Renal cortex interstitium (tissue), 11 donors: ENCODE measurements around the gene C10orf53. TPM values are rescaled to one million over a fixed set of nuclear protein-coding genes. Genes with fewer than 3 reads are reported as not detected.
"Not testable (repeated sequence)": the region's sequence is repeated elsewhere in the genome, so short reads cannot be mapped to it uniquely, and the experiment has no call there.

Source experiments
- DNase-seq, 11 donors: peaks; one replicate each; pipeline ENCODE4 v3.0.0-alpha.2; 2013; ENCODE audit warnings: low read depth in 9 of 11, low spot score in 4 of 11; ENCODE audit errors: extremely low read depth in 1 of 11
- polyA plus RNA-seq, 3 donors: library from polyadenylated mRNA; unstranded; fragments of 120-200 nt; gene quantifications; one replicate each; pipeline ENCODE4 v1.2.1, GENCODE V29; 2013; ENCODE audit not compliant: insufficient read length in 3 of 3

Gene C10orf53
- polyA plus RNA-seq, 3 donors: not detected

DNA sequence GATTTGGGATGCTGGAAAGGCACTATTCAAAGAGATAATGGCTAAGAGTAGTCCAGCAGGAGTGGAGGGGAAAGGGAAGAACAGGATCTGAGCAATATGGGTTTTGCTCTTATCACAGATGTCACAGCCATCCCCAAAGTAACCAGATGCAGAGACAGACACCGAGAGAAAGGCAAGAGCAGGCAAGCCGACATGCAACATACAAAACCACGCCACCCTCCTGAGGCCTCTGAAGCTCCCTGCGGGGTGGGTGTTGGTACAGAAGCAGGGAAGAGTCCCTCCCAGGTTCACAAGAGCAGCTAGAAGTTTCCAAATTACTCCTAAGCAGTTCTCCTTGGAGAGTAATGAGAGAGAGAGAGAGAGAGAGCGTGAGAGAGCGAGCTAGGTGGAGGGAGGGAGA is 10.8 kb upstream of the C10orf53 start:
- no peak for DNase-seq

DNA sequence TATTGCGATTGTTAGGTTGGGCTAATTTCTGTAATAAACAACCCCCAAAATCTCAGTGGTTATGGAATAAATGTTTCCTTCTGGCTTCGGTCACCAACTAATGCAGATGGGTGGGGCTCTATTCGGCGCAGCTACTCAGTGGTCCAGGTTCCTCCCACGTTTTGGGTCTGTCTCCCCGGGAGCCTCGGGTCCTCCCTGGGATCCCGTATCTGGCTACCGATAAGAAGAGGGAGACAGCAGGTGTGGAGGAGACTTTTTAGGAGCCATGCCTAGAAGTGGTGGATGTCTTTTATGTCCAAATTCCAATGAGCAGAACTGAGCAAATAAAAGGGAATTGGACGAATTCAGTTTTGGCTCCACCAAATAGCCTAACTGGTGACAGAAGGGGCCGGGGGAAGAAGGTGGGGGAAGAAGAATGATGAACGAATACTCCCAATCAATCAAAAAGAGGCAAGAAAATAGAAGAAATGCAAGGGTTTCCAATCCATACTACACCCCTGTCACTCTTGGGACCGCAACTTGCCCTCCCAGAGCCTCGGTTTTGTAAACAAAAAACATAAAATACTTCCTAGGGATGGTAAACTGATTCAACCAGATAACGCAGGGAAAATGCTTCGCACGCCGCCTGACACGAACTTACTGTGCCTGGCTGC is 498 bp upstream of the C10orf53 start:
- DNase-seq: no peak

DNA sequence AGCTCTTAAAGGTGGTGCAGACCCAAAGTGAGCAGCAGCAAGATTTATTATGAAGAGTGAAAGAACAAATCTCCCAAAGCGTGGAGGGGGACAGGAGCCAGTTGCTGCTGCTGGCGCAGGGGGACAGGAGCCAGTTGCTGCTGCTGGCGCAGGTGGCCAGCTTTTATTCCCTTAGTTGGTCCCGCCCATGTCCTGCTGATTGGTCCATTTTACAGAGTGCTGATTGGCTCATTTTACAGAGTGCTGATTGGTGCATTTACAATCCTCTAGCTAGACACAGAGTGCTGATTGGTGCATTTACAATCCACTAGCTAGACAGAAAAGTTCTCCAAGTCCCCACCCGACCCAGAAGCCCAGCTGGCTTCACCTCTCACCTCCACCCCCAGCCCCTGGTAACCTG is 3.0 kb downstream of the C10orf53 start:
- not testable (repeated sequence) for DNase-seq

DNA sequence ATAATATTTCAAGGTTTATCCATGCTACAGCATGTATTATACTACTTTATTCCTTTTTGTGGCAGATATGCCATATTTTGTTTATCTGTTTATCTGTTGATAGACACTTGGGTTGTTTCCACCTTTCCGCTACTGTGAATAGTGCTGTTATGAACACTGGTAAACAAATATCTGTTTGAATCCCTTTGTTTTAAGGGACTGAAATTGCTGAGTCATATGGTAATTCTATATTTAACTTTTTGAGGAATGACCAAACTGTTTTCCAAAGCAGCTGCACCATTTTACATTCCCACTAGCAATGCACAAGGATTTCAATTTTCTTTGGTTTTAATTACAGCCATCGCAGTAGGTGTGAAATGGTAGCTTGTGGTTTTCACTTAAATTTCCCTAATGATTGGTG is 3.4 kb downstream of the C10orf53 start:
- DNase-seq: no peak

DNA sequence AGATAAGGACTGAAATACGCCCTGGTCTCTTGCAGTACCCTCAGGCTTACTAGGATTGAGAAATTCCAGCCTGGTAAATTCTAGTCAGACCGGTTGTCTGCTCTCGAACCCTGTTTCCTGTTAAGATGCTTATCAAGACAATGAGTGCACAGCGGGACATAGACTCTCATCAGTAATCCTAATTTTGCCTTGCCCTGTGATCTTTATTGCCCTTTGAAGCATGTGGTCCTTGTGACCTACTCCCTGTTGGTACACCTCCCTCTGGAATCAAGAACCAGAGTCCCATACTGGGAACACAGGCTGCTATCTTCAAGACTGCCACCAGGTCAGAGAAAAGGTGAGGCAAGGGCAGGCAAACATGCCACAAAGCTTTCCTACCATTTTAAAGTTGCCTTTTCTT is 7.2 kb downstream of the C10orf53 start:
- DNase-seq: no peak

DNA sequence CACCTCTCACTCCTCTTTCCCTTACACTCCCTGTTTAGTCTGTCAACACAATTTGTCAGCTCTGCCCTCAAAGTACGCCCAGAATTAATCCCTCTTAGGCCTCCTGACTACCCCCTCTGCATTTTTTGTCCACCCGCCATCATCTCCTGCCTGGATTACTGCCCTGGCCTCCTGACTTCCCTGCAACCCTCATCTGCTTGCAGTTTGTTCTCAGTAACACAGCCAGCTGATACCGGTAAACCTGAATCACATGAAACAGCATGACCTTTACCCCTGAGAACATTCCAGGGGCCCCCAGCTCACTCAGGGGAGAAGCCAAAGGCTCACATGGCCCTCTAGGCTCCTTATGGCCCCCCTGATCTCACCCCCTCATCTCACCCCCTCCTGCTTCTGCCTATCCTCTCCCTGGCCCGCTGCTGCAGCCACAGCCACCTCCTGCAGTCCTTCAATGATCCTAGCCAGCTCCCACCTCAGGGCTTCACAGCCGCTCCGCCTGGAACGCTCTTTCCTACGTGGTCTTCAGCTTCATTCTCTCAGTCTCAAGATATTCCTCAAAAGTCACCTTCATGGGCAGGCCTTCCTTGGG is 8.9 kb downstream of the C10orf53 start:
- no peak for DNase-seq

DNA sequence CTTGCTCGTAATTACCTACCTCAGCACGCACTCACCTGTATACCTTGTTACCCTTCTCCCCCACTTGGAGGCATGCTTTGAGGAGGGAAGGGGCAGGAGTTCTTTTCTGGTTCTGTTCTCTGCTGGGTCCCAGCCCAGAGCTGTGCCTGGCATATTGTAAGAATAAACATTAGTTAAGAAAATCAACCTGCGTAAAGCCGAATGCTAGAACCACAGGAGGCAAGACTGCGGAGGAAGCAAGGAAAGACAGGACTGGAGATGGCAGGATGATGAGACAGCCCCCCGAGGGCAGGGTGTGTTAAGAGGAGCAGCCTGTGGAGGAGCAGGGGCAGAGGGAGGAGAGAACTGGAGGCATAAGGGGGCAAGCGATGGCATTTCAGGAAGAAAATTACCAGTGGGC is 9.5 kb downstream of the C10orf53 start:
- DNase-seq: no peak

DNA sequence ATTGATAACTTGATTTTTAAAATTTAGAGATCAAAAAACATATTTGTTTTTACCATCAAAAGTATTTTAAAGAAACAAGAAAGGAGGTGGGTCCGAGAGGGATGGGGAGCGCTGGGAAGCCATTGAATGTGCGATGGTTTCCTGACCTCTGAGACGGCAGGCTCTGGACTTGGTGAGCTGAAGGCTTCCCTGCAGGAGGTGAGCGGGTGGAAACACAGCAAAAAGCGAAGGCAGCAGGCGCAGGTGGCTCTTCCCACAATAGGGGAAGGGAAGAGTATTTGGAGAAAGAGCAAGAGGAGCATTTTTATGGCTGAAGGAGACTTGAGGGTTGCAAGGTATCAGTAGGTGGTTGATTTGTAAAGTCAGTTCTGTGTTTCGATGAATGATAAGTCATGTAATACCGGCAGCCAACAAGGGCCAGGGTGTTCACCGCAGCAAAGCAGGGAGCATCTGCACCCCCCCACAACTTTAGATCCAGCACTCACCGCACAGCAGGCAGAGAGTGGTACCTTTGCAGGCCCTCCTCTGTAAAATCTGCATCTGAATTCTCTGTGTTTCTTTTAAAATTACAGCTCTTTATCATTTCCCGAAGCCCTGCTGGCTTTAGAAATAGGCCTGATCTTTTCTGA is 10.5 kb downstream of the C10orf53 start:
- DNase-seq: no peak

DNA sequence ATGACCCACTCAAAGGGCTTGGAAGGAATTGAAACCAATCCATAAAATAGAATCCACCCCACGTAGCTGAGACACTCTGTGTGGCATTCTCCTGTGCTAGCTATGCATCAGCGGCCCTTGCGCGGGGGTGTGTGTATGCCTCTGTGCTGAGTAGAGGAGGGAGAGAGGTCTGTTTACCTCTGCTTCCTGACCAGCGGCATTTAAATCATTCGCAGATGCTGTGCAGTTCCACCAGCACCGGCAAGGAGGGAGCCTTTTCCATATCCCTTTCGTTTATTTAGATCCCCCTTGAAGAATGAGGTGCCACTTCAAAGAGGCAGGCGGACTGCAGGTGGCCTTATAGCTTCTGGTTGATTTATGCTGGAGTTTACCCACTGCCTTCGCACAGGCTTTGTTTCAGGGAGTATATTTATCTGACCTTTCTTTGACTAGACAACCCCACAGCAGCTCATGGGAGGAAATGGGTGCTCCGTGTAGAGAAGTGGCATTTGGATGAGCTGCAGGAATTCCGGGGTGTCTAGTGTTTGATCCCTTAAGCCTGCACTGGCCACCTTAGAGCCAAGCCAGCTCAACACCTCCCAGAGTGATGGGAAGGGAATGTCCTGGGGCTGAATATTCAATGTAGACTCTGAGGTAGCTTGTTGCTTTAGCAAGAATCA is 11.4 kb downstream of the C10orf53 start:
- DNase-seq: peak in 10 of 11 donors; percentile 13 to 75 (median 52)

DNA sequence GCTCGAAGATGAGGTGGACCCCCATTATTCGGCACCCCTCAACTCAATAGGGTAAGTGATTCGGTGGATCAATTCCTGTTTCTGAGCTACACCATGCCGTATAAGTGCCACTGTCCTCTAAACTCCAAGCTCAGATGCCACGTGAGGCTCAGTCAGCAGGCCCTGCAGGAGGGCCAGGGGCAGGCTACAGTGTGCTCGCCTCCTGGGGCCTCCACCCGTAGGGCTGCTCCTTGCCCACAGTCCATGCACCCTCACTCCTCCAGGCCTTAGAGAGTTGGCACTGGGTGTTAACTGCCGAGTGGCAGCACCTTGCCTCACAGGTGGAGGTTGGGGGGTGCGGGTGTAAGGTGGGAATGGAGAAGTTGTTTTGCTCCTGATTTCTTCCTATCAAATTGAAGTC is 12.1 kb downstream of the C10orf53 start:
- DNase-seq: no peak

DNA sequence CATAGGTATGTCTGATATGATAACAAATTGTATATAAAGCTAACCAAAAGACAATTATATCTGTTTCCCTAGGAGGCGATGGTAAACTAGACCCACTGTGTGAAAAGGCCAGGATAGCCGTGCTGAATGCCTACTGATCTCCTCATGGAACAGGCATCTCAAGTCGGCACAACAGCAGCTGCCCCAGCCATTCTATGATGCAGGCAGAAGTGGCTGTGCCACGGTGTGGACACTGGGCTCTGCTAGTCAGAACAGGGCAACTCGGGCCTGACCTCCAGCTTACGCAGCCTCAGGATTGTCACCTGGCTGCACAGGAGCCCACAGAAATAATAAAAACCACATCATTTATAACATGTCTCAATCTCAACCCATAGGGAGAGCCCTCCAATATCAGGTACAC is 15.0 kb downstream of the C10orf53 start:
- no peak for DNase-seq

DNA sequence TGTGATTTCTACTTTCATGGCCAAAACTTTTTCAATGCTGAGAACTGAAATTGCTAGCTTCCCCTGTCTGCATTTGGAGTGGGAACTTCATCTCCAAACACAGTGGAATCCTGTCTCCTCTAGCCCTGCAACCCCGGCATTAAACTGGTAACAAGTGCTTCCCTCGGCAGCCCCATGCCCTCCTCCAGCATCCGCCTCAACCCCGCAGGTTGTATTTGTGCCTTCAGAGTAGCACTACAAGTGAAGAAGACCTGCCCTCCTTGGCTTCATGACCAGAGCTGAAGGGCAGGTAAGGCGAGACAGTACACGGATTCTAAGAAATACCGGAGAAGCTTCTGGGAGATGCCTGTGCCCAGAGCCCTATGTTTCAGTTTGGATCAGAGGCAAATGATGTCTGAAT is 16.9 kb downstream of the C10orf53 start:
- no peak for DNase-seq

DNA sequence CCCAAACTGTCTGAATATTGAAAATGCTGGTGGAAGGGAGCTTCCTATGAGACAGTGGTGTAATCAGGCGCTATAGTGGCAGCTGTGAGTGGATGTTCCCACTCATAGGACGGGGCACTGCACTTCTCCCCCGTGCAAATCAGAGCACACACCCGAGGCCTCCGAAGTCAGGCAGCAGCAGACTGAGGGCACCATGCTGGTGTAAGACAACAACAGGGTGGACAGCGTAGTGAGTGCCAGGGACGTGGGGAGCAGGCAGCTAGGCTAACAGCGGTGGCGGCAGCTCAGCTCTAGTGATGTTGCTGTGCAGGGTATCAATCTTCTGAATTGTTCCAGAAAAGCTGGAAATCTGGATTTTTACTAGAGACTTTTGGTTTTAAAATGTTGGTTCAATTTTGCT is 19.2 kb downstream of the C10orf53 start:
- DNase-seq: no peak

DNA sequence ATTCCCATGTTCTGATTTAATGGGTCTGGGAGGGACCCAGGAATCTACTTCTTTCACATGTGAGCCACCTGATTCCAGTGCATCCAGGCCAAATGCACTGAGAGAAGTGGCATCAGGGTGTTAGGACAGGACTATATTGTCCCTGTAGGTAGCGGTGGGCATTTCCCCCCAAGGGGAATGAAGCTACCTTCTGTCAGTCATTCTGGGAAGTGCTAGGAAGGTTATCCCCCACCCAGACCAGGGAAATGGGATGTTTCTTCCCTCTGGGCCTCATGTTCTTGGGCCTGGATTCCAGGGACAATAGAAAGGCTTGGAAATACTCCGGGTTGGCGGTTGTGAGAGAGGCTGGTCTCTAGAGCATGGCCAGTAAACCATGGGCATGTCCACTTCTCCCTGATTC is 20.8 kb downstream of the C10orf53 start:
- DNase-seq: no peak

DNA sequence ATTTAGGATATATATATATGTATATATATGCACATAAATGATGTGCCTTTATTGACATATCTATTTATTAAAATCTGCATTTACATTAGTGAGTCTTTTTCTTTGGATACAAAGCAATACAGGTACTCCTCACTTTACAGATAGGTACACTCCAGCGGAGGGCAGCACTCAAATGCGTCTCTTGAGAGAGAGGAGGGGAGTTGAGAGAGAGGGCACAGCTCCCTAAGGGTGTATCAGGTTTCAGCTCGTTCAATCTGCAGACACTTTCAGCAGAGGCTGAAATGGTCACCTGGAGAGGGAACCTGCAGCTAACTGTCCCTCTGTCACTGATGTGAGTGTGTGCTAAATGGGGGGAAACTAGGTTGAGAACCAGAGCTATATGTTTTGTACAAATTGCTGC is 21.5 kb downstream of the C10orf53 start:
- peak in 3 of 11 donors; percentile 9 to 22 (median 11) for DNase-seq

DNA sequence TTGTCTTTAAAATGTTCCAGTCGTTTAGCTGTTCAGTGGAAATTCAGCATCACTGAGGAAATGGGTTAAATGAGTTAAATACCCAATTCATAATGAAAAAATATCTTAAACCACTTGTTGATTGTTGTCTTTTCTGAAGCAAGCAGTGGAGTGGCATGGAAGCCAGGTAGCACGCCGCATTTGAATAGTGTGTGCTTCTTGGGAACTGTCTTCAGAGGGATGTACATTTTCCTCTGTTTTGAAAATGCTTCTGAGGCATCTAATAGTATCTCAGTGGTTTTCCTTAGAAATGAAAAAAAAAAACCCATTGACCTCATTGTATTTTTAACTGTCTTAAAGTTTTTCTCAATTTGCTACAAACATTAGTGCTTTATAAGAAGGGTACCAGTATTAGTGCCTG is 28.1 kb downstream of the C10orf53 start:
- DNase-seq: no peak

DNA sequence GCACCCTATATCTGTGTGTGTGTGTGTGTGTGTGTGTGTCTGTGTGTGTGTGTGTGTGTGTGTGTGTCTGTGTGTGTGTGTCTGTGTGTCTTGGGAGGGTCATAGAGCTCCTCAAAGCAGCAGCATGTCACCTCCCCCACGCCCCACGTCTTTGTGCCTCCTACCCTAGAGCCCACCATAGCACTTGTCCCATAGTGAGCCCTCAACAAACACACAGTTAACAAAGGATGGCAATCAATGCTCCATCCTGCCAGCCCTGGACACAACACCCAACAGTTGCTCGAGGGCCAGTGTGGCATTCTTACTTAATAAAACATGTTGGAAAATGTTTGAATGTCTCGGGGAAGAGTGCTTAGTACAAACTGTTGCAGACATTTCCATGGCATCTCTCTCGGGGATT is 30.5 kb downstream of the C10orf53 start:
- DNase-seq: no peak

DNA sequence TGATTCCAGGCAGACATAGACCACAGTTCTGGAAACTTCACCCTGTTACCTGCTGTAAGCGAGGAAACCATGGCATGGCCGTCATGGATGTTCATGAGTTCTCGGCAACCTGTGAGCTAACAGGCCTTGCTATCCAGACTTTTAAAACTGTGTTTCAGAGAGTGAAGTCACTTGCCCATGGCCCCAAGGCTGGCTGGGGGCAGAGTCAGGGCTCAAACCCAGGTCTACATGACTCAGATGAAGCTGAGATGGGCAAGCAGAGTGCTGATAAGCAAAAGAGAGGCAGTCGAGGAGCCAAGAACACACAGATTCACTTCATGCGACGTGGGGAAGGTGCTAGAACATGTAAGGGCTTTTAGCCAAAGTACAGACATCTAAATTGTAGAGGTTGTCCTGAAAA is 31.5 kb downstream of the C10orf53 start:
- DNase-seq: no peak

DNA sequence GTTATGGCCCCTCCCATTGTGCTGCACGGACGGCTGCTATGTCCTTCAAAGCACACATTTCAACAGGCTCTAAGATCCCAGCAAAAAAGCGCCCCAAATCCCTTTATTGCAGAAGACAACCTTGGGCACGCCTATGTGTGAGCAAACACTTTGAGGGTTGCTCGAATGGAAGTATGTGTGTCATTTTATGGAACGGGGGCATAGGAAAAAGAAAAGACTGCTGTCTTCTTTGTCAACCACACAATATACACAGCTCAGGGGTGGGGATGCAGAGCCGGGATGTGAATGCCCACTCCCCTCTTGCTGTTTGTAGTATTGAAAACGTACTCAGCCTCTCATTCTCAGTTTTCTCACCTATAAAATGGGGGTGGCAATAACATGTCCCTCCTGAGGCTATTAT is 32.0 kb downstream of the C10orf53 start:
- DNase-seq: no peak

DNA sequence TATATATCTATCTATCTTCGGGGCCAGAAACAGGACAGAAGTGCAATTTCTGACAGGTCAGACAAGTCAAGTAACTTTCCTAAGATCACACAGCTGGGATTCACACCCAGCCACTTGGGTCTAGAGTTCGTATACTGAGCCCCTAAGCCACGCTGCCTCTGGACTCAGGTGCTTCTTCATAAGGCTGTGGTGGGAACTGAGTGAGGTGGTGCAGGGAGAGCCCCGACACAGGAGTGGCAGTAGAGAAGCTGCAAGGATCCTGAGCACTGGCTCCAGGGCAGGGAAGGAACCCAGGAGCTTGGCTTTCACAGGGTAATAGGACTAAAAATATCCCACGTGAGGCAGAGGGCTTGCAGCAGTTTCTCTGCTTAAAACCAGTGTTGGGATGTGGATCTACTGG is 33.8 kb downstream of the C10orf53 start:
- DNase-seq: no peak
